ENCODE data around the gene GRM5.
"Not testable (repeated sequence)": the region's sequence is repeated elsewhere in the genome, so short reads cannot be mapped to it uniquely, and the experiment has no call there.

GRM5 gene

GRCh38 chr11:88538098-88538497 is 527.7 kb downstream of the GRM5 start:
- DNase-seq (ENCODE audit: low read depth): peak; percentile 85

GRCh38 chr11:88537613-88538012 is 528.2 kb downstream of the GRM5 start:
- no peak for DNase-seq (ENCODE audit: low read depth)

DNA sequence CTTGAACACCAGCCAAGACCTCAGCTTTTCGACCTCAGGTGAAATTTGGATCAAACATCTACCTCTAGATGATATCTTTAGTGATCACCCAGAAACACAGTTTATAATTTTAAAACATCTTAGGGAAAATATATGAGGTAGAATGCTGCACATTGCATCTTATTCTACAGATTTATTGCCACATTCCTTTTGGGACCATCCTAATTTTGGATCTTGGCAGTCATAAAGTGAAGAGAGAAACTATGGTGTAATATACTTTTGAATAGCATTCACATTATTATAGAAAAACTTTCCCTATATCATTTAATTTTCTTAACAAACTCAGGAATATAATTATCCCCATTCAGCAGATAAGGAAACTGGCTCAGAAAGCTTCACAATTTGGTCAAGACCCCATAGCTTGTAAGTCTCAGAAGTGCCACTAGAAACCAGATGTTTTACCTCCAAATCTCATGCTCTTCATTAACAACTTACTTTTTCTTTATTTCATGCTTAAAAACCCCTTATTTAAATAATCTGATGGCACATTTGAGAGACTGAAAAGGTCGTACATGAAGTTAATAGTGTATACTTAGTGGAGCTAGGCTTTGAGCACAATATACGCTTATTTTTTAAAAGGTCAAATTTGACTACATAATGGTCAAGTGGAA is 529.0 kb downstream of the GRM5 start:
- DNase-seq (ENCODE audit: low read depth): no peak

DNA sequence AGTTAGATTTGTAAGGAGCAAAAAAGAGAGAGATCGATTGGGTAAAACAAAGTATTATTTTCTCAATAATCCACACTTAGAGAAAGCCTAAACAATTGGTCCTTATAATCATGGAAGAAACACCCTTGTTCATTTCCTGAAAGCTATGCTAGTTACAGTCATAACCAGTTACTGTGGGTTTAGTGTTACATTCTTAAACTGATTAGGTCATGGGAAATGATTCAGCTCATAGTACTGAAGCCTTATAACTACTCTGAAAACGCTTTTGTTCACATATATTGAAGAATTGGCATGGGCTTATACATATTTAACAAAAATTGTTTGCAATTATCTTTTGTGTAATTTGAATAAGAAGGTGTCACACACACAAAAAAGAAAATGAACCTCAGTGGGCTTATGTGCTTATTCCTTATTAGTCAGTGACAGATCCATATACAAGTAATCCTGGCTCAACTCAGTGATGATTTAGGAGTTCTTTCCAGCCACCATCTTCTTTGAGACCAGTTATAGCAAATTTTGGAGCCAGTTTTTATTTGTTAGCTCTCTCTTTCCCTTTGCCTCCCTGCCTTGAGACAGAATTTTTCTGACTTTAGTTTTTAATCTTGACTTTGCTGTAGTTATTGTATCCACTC is 529.8 kb downstream of the GRM5 start:
- peak; percentile 96 for DNase-seq (ENCODE audit: low read depth)

DNA sequence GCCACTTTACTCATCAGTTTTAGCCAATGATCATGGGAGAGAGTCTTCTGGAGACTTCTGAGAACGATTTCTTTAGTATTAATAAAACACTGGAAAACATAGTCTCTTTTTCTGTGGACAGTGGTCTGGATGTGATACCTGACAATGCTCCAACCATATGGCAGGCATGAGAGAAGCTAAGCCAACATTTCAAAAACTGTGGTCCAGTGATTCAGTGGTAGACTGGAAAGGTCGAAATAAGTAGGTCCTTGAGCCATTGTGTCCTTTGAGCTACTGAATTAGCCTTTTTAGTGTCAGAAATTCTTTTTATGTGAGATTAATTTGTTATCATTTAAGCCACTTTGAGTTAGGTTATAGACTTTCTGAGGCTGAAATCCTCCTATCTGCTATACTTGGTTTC is 530.5 kb downstream of the GRM5 start:
- DNase-seq (ENCODE audit: low read depth): peak; percentile 22

DNA sequence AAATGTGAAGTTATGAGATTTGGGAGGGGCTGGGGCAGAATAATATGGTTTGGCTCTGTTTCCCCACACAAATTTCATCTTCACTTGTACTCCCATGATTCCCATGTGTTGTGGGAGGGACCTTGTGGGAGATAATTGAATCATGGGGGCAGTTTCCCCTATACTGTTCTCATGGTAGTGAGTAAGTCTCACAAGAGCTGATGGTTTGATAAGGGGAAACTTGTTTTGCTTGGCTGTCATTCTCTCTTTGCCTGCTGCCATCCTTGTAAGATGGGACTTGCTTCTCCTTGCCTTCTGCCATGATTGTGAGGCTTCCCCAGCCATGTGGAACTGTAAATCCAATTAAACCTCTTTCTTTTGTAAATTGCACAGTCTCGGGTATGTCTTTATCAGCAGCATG is 531.1 kb downstream of the GRM5 start:
- not testable (repeated sequence) for DNase-seq (ENCODE audit: low read depth)

DNA sequence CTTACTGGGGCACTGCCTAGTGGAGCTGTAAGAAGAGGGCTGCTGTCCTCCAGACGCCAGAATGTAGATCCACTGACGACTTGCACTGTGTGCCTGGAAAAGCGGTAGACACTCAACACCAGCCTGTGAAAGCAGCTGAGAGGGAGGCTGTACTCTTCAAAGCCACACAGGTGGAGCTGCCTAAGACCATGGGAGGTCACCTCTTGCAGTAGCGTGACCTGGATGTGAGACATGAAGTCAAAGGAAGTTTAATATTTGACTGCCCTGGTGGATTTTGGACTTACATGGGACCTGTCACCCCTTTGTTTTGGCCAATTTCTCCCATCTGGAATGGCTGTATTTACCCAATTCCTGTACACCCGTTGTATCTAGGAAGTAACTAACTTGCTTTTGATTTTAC is 531.6 kb downstream of the GRM5 start:
- no peak for DNase-seq (ENCODE audit: low read depth)

- DNase-seq (ENCODE audit: low read depth): no peak
These were observed 532.8 kb downstream of the GRM5 start for GRCh38 chr11:88533001-88533400.

- DNase-seq (ENCODE audit: low read depth): no peak
These were observed 534.0 kb downstream of the GRM5 start for GRCh38 chr11:88531831-88532230.

DNA sequence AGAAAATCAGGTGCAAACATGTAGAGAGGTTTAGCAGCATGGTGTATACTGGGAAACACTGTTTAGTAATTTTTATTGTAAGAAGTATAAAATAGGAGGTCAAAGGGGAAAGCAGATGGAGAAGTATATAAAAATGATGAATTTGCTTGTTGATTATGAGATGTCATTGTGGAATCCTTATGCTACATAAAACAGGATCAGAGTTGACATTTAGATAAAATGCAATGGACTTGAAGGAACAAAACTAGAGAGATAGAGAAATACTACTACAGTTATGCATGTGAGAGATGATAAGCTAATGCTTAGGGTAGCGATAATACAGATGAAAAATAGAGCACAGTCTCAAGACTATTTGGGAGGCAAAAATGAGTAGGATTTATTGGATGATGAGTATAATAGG is 536.4 kb downstream of the GRM5 start:
- no peak for DNase-seq (ENCODE audit: low read depth)

DNA sequence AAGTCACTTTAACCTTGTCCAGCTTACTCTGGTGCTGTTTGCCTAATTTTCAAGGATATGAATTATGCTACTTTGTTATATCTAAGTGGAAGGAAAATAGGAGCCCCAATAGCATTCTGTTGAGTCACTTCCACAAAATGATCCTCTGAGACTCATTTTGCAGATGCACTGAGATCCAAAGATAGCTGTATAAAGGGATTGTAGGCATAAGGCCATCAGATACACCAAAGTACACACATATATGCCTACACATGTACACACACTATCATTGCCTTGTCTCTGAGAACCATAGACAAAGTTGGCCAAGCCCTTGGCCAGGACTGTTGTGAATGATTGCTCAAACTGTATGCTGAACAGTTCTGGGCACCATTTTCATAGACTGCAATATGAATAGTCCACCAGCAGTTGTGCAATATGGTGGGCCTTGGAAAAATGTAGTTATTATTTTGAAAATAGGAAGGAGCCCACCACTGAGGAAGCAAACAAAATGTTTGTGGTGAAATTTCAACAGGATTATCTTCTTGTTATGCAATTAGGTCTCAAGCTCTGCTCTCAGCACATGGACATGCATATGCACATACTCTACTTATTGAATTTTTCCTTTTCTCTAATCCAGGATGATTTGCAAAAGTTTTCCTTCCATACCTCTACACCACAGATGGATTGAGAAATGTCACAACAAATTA is 542.3 kb downstream of the GRM5 start:
- DNase-seq (ENCODE audit: low read depth): peak; percentile 77

- no peak for DNase-seq (ENCODE audit: low read depth)
These were observed 543.0 kb downstream of the GRM5 start for GRCh38 chr11:88522624-88523385.

DNA sequence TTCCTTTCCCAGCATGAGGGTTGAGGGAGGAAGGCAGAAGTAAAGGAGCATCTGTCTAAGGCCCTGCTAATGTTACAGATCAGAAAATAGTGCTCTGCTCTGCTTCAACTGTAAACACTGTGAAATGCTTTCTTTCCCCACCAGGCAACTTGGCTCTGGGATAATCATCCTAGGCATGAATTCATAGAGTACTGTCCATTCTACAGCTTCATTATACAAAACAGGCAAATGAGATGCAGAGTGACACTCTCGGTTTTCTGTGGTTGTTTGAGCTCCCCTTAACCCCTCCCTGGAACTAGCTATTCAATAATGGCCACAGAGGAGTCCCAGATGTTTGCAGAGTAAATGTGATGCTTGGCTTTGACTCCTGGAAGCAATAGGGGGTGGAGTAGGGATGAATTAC is 544.0 kb downstream of the GRM5 start:
- no peak for DNase-seq (ENCODE audit: low read depth)

DNA sequence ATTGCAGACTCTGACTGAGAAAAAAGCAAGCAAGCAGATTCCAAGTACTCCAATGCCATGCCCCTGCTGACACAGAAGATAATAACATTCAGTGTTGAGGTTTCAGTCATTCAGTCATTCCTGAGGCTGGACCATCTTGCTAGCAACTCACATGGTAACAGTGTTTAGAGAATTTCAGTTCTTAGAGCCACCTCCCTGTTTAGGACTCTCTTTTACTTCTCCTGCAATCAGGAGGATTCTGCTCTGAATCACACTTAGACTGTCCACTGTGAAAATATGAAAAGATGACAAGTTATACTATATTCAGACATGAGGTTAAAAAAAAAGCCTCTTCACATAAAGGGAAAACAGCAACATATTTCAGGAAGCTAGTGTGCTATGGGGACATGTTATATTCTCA is 544.4 kb downstream of the GRM5 start:
- DNase-seq (ENCODE audit: low read depth): peak; percentile 7

DNA sequence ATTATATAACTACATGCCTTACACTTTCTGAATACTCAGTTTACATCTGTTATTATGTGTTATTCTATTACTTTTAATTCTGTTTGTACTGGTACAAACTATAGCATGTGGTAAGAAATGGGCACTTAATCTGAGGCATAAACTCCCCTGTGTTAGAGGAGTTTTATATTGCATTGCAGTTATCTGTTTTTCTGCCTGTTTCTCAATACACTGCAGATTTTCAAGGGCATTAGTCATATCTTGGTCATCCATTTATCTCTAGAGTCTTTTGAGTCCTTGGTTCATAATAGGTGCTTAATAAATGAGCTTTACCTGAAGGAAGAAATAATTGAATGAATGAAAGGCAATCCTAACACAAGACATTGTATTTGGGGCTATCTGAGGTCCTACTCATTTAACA is 545.4 kb downstream of the GRM5 start:
- peak; percentile 59 for DNase-seq (ENCODE audit: low read depth)

- DNase-seq (ENCODE audit: low read depth): peak; percentile 3
These were observed 550.8 kb downstream of the GRM5 start for GRCh38 chr11:88515002-88515401.

- DNase-seq (ENCODE audit: low read depth): no peak
These were observed 554.8 kb downstream of the GRM5 start for GRCh38 chr11:88511006-88511405.

DNA sequence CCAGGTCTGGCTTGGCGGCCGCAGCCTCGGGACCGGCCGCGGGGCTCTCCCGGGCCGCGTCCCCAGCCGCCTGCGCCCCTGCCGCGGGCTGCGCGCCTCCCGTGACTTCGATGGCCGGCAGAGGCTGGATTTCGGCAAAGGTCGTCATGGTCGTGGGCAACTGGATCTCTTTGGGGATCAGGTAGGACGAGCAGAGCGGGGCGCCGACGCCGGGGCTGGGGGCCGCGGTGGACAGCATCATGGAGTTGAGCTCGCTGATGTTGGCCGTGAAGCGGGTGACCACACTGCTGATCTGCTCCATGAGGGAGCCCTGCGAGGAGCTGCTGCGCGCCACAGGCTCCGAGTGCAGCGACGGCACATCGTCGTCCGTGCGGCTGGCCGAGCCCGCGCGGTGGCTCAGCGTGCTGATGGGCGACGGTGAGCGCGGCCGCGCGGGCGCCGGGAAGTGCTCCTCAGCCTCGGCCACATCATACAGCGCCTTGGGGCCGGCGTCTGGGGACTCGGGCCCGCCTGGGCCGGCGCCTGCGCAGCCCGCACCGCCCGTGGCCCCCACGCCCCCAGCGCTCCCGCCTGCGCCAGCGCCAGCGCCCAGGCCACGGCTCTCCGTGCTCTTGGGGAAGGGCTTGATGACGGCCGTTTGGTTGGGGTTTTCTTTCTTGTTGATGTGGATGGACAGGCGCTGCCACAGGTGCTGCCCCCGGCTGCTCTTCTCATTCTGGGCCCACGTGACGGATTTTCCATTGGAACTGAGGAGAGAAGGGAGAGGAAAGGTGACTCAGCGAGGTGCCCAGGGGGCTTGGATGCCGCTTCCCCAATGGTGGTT is 556.8 kb downstream of the GRM5 start:
- DNase-seq (ENCODE audit: low read depth): no peak

- DNase-seq (ENCODE audit: low read depth): no peak
These were observed 557.4 kb downstream of the GRM5 start for GRCh38 chr11:88508418-88508758.

DNA sequence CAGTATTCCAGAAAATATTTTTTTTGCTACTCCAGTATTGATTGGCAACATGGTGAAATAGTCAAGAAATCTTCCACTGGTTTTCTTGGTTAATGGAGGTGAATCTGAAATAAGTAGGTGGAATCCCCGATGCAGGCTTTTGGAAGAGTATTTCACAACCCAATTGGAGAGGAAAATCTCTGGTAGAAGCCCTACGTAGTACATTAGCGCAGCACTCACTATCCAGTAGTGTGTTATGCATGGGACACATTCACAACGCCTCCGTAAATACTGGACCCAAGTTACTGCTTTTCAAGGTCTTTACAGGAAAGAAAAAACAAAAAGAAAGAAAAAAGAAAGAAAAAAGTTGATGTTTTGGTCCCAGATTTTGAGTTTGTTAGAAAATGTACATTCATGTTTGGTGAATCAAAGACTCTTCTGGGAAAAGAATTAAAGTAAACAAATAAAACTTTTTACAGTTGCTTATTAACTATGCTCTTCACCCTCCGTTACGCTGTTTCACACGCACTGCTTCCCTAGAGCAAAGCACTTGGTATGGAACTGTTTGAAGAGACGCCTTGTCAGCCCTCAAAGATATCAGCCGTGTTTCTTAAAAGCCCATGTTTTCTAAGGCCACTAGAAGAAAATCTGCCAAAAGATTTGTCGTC is 557.9 kb downstream of the GRM5 start:
- DNase-seq (ENCODE audit: low read depth): no peak

DNA sequence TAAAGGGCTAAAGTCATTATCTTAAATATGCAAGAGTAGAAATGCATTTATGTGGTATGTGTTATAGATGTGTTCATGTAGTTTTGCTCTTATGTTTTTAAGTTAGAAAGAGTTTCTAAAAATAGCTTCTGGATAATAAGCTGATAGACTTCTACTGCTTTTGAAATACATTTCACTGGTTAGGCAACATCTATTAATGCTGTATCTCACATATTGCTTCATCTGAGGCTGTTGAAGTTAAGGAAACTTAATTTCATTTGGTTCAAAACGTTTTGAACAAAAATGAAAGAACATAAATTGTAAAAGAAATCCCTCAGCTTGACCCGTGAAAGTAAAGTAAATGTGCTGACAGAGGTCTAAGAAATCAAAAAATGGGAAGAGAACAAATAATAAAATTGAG is 564.2 kb downstream of the GRM5 start:
- no peak for DNase-seq (ENCODE audit: low read depth)

DNA sequence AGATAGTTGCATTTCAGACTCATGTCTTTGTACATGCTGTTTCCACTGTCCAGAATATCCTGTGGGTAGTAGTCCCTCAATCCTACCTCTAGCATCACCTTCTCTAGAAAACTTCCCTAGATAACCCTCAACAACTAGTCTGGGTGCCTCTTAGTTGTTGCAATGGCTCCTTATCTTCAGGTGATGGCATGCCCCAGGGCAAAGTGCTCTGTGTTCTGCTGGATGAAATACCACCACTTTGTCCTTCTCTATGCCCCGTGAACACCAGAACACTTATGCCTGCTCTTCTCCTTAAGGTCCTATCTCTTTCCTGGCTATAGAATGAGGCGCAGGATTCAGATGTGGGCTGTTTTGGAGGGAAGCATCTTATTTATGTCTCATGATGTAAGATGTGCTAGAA is 569.9 kb downstream of the GRM5 start:
- no peak for DNase-seq (ENCODE audit: low read depth)
